Measurements from ENCODE around the gene ZC3H4.

The ZC3H4 gene

GRCh38 chr19:47112997-47113849 lies at the start of gene ZC3H4:
Gene ZC3H4 (minus strand): TSS chr19:47113776. CDS start chr19:47112584, 1,192 bp downstream.
- Histone ChIP-seq H3K27ac (peak within 1 kb of the TSS; percentile 98 to 100 (median 100)), H3K4me3 (peak within 1 kb of the TSS; percentile 63 to 98 (median 74))

GRCh38 chr19:47161876-47162489 lies 48.4 kb upstream of the ZC3H4 start:
- no peak overlapping the region for H3K27ac ChIP-seq
- no peak overlapping the region for H3K4me3 ChIP-seq

DNA sequence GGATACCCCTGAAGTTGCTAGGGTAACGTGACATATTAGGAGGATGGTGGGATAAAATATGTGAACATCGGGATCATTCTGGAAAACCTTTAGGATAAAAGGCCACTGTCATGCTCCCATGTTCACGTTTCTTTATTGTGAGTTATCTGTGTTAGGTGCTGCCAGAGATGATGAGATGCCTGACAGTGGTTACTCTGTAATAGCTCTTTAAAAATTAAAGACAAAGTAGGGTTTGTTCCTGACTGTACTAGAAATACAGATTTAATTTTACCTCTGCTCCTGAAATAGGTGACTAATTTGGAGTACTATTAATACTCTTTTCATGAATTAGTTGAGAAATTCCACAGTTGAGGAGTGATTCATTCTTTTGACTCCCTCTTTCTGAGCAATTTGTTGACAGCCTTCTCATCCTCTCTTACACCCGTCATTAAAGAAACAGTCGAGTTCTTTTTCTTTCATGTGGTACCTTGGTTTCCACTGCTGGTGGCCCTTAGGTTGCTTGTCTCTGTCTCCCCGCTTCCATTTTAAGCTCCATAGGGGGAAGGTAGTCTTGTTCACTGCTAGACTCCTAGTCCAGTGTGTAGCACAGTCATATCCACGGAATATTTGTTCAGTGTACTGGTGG lies 45.4 kb upstream of the ZC3H4 start:
- Histone ChIP-seq H3K4me3 (no peak overlapping the region), H3K27ac (peak overlapping the region in 18 of 21 experiments; percentile 20 to 89 (median 70))

- H3K27ac ChIP-seq: peak overlapping the region in 19 of 21 experiments; percentile 20 to 89 (median 68)
- H3K4me3 ChIP-seq: no peak overlapping the region
Observed at GRCh38 chr19:47158367-47158791, 44.8 kb upstream of the ZC3H4 start.

DNA sequence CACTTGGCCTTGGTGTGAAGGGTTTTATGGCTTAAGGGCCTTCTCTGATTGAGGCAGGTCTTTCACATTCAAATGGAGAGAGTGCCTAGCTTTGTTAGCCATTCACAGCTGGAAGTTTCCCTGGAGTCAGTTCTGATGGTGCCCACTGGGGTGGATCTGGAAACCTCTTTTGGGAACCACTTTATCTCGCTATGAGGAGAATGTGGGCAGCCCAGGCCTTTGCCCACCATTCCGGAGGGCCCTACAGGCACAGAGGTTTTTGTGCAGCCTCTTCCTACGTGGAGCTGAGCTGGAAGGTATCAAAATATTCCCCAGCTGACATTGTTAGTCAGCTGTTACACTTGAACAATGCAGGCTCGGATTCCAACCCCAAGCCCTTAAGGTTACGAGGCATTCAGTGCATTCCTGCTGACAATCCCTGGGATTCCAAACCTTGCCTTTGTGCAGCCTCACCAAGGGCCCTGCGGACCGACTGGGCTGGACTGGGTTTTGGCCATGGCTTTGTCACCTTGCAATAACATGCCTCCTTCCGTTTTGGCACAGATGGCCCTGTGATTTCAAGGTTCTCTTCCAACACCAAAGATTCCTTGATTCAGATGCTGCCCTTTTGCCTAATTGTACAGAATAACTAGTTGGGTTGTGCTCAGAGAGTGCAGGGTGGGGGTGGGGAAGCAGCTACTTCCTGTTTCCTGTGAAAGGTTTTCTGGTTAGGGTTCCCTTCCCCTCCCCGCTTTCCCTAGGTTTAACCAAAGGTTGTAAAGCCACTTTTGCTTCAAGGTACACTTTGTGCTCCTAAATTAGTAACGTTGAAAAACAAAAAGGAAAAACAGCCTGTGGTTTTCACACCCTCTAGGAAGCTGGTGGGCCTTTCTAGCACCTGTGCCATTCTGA lies 44.1 kb upstream of the ZC3H4 start:
- Histone ChIP-seq H3K4me3 (no peak overlapping the region), H3K27ac (peak overlapping the region in 20 of 21 experiments; percentile 37 to 89 (median 68))

DNA sequence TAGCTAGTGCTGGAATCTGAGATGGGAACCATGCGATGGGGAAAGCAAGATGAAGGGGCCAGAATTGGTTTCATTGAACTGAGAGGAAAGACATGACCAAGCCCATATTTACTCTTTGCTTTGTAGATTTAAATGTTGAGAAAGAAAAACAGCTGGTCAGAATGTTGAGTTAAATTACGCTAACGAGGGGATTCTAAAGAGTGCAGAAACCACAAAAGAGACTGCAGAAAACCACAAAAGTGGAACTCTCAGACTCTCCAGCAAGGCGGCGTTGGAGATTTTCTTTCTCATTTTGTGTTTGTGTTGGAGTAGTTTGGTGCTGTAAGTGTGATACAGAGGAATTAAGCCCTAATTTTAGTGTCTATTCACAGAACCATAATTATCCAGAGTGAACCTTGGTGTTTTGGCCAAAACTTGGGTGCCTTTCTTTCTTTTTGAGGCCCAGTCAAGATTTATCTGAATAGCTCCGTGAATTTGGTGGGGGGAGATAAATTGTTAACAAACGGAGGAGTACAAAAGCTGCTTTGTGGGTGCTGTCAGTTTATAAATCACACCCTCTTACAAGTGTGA lies 43.4 kb upstream of the ZC3H4 start:
- Histone ChIP-seq H3K27ac (peak overlapping the region in 19 of 21 experiments; percentile 37 to 89 (median 68)), H3K4me3 (no peak overlapping the region)

DNA sequence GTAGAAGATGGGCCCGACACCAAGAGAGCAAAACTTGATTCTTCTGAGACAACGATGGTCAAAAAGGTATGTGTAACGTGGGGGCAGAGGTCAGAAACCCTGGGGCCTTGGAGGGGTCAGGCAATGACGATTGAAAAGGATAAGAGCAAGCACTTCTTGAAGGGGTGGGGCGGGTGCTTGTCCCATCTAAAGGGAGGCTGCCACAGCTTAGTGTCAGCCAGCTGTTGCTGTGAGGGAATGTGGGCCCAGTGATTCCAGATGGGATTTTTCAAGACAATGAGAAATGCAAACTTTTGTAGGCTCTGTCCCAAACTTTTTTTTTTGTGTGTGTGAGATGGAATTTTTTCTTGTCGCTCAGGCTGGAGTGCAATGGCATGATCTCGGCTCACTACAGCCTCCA lies 41.6 kb upstream of the ZC3H4 start:
- Histone ChIP-seq H3K27ac (peak overlapping the region in 8 of 21 experiments; percentile 28 to 77 (median 50)), H3K4me3 (no peak overlapping the region)

DNA sequence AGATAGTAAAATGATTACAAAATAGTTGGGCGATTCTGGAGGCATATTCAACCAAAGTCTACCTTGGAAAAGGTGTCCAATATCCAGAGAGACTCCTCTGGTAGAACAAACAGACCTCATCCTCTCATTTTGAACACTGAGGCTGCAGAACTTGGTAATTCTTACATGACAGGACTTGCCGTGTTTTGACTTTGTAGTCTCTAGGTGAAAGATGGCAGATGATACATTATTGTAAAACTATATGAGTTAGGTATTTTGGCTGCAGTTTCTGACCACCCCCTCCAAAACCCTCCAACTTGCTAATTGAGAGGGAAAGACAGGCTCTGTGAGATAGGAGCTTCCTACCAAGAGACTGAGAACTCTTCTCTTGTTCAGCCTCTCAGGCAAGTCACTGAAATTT lies 39.7 kb upstream of the ZC3H4 start:
- H3K4me3 ChIP-seq: no peak overlapping the region
- H3K27ac ChIP-seq: peak overlapping the region in 17 of 21 experiments; percentile 14 to 81 (median 63)

DNA sequence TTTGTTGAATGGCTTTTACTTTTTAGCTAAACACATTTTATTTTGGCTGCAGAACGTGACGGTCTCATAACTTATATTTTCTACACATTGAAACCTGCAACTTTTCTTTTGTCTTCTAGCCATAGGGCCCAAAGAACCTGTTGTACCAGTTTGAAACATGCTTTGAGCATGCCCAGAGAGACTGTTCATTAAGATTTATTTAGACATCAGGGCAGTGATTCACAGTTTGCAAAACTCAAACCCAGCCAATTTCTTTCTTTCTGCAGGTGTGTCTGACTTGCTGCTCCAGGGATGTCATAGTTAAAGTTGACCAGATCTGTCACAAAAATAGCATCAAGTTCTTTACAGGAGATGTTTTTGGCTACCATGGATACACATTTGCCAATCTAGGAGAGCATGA lies 39.1 kb upstream of the ZC3H4 start:
- Histone ChIP-seq H3K27ac (peak overlapping the region in 17 of 21 experiments; percentile 16 to 81 (median 63)), H3K4me3 (no peak overlapping the region)

DNA sequence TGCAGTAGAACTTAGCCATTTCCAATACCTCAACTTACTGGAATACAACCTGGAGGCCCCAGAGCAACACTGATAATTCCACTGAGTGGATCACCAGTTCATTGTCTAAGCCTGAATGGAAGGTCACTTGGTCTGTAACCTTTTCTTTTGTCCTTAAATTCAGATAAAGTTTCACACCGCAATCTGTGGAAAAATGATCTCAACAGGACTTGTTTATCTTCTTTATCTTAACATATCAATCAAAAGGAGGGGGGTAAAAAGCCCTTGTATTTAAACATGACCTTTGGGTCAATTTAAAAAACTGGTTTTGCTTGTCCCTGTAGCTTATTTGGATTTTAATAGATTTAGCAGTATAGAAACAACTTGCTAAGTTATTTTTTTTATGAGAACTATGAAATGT lies 38.6 kb upstream of the ZC3H4 start:
- peak overlapping the region in 18 of 21 experiments; percentile 16 to 81 (median 55) for H3K27ac ChIP-seq
- H3K4me3 ChIP-seq: no peak overlapping the region

DNA sequence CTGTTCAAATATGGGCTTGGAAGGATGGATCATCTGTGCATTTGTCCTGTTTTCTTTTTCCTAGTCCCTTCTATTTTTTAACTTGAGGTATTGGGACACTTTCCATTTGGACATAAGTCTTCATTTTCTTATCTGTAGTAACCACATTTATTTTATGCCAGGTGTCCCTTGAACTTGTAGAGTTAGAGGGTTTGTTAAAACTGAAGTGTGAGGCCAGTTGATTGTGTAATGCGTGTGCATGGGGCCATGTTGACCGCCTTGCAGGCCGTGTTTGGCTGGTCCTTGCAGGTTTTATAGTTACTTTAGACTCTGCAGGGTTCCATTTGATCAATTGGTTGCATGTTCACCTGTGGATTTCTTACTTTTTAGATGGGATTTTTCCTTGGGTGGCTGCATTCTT lies 38.1 kb upstream of the ZC3H4 start:
- Histone ChIP-seq H3K4me3 (no peak overlapping the region), H3K27ac (peak overlapping the region in 17 of 21 experiments; percentile 16 to 81 (median 58))

DNA sequence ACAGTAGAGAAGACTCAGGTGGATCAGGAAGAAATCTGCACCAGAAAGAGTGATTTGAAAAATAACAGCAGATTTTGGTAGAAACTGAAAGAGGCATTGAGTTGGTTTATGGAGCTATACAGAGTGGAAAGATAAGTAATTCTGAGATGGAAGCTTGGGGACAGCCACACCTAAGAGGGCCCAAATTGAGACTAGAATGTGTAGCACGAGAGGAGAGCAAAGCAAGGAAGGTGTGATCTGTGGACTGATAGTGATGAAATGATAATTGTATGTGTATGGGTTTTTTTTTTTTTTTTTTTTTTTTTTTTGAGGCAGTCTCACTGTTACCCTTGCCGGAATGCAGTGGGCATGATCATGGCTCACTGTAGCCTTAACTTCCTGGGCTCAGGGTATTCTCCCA lies 33.3 kb upstream of the ZC3H4 start:
- H3K27ac ChIP-seq: peak overlapping the region in 3 of 21 experiments; percentile 11 to 14 (median 14)
- H3K4me3 ChIP-seq: no peak overlapping the region

DNA sequence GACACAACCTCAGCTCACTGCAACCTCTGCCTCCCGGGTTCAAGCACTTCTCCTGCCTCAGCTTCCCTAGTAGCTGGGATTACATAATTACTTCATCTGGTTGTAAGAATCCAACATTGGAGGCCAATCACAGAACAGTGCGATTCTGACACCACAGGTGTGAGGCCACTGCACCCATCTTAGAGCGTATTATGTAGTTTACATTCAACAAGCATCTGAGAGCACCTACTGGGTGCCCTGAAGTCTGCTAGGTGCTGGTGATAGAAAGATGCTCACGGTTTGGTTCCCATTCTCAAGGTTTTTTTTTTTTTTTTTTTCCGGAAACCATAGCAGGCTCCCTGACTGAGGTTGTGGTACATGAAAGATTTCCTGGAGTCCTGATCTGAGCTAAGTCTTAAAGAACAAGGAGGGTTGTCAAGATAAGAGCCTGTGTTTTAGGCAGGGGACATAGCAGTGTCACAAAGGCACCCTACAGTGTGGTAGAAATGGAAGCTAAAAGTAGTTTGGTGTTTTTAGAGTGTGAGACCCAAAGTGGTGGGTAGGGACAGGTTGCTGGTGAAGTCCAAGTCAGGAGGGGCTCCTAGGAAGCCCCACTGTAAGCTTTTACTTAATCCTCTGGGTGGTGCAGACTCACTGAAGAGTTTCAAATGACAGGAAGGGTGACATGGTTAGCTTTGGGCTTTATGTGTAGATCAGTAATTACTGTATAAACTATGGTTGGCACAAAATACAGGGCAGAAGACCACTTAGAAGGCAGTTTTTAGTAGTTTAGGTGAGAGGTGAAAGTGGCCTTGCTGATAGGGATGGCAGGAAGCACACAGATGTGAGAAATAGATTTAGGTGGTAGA lies 32.3 kb upstream of the ZC3H4 start:
- no peak overlapping the region for H3K4me3 ChIP-seq
- H3K27ac ChIP-seq: peak overlapping the region in 3 of 21 experiments; percentile 11 to 14 (median 14)

DNA sequence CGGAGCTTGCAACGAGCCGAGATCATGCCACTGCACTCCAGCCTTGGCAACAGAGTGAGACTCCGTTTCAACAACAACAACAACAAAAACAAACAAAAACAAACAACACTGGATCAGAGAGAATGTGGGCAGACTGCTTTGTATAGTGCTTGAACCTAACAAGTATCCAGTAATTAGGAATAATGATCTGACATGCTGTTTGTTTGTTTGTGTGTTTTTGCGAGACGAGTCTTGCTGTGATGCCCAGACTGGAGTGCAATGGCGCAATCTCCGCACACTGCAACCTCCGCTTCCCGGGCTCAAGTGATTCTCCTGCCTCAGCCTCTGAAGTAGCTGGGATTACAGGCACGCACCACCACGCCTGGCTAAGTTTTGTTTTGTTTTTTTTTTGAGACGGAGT lies 31.1 kb upstream of the ZC3H4 start:
- Histone ChIP-seq H3K27ac (no peak overlapping the region), H3K4me3 (no peak overlapping the region)

DNA sequence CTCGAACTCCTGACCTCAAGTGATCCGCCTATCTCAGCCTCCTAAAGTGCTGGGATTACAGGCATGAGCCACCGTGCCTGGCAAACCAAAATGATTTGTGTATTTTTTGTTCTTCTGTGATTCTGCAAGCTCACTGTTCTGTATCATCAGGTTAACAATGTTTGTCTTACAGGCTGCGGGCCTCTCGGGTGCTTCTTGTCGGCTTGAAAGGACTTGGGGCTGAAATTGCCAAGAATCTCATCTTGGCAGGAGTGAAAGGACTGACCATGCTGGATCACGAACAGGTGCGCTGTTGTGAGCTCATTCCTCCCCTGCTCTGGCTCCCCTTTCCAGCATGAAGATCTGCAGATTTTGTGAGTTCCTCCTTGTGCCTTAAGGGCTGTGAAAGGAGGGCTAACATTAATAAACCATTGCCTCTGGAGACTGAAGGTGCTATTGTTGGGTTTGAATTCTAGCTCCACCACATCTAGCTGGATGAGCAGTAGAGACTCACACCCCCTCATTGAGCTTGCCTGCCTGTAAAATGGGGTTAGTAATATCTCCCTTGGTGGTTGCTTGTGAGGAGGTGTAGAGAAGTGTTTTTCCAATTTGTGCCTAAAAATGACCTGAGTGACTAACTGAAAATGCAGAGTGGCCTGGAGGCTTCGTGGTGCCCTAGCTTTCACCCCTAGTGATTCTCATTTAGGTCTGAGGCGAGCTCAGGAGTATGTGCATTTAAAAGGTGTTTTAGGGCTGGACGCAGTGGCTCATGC lies 29.9 kb upstream of the ZC3H4 start:
- no peak overlapping the region for H3K4me3 ChIP-seq
- peak overlapping the region in 1 of 21 experiments; percentile 24 for H3K27ac ChIP-seq

DNA sequence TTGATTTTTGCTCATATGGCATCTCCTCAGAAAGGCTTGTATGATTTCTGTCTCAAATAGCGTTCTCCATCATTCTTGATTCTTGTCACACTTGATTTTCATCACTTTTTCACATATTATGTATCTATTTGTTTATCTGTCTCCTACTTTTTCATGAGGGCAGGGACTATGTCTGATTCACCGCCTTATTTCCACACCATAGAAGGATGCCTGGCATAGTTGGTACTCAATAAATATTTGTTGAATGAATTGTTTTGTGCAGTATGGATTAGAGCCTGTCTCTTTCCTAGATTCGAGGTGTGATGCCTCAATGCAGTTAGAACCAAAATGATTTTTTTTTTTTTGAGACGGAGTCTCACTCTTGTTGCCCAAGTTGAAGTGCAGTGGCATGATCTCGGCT lies 29.2 kb upstream of the ZC3H4 start:
- Histone ChIP-seq H3K27ac (no peak overlapping the region), H3K4me3 (no peak overlapping the region)

DNA sequence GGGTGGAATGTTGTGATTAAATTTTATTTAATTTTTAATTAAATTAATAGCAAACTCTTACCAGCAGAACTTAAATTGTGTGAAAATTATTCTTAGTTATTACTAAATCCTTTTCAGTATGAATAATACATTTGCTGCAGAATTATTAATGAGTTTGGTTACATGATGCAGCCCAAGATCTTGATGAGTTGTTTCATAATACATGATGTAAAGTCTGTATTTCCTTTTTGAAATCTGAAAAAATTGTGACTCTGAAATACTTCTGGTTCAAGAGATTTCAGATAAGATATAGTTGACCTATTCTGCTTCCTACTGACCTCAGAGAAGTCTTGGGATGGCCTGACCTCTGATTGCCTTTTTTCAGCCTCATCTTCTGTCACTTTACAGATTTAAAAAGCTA lies 28.1 kb upstream of the ZC3H4 start:
- Histone ChIP-seq H3K27ac (peak overlapping the region in 2 of 21 experiments; percentile 31 to 50), H3K4me3 (no peak overlapping the region)

Data from skin epidermis (tissue), 12 donors.